ENCODE data around the gene RAMACL. TPM values are rescaled to one million over a fixed set of nuclear protein-coding genes. Genes with fewer than 3 reads are reported as not detected.
A peak's percentile ranks its signal among the peaks of the same experiment; 100 is the strongest.

Gene RAMACL
- total and polyA plus RNA-seq, 12 donors, result 0.20 to 2.4 (median 0.63) TPM

- peaks cover 17 to 68% (median 45%) of the 10 kb centered on the region in 9 donors for H3K4me1 ChIP-seq
- peaks cover 0 to 5% (median 0%) of the 10 kb centered on the region in 7 donors for H3K27me3 ChIP-seq
- intact Hi-C loops (cut with DNase I), result no loop called here
- TF ChIP-seq CTCF (IDR thresholded peaks at IDR 0.05), result no peak
- H3K4me3 ChIP-seq, result no peak overlapping the region
- WGBS, 2 donors, result 96% methylated on average over 11 of the region's 11 CpGs
- H3K9me3 ChIP-seq, result no peaks in the 10 kb centered on the region
- H3K36me3 ChIP-seq, result no peaks in the 10 kb centered on the region
- no peak for DNase-seq
- ATAC-seq, result no peak
- peak overlapping the region in 2 of 10 donors; percentile 24 to 38 for H3K27ac ChIP-seq
Measured at GRCh38 chr6:166632731-166633130, 46.3 kb upstream of the RAMACL start.

- TF ChIP-seq CTCF (IDR thresholded peaks at IDR 0.05), result no peak
- Histone ChIP-seq H3K9me3 (no peaks in the 10 kb centered on the region), H3K27ac (peak overlapping the region in 1 of 10 donors; percentile 97)
Measured at GRCh38 chr6:166630462-166630861, 44.0 kb upstream of the RAMACL start.

GRCh38 chr6:166629628-166630027 lies 43.1 kb upstream of the RAMACL start:
- ATAC-seq (no peak), DNase-seq (no peak)
- Histone ChIP-seq H3K4me1 (peaks cover 5 to 64% (median 36%) of the 10 kb centered on the region in 9 donors), H3K9me3 (no peaks in the 10 kb centered on the region), H3K27ac (peak overlapping the region in 4 of 10 donors; percentile 91 to 97 (median 94)), H3K36me3 (no peaks in the 10 kb centered on the region), H3K27me3 (peaks cover 0 to 14% (median 0%) of the 10 kb centered on the region in 7 donors), H3K4me3 (no peak overlapping the region)
- intact Hi-C loops (cut with DNase I), result loop anchor here in 5 of 10 donors (5.0 to 10.0 kb wide), 3 partner anchors 72 to 145 kb away; no protein-coding TSS in a partner anchor
- 90% methylated on average over 5 of the region's 5 CpGs for WGBS, 2 donors
- no peak for TF ChIP-seq CTCF (IDR thresholded peaks at IDR 0.05)

More at GRCh38 chr6:166630462-166630861, 44.0 kb upstream of the RAMACL start:
- H3K4me1 ChIP-seq, result peaks cover 5 to 57% (median 29%) of the 10 kb centered on the region in 9 donors
- 70 to 71% methylated on average over 6 of the region's 6 CpGs for WGBS, 2 donors
- H3K36me3 ChIP-seq, result no peaks in the 10 kb centered on the region
- ATAC-seq, result no peak
- intact Hi-C loops (cut with DNase I), result no loop called here
- DNase-seq, result no peak
- H3K27me3 ChIP-seq, result peaks cover 0 to 14% (median 0%) of the 10 kb centered on the region in 7 donors
- H3K4me3 ChIP-seq, result no peak overlapping the region

- no peak for TF ChIP-seq CTCF (IDR thresholded peaks at IDR 0.05)
- H3K36me3 ChIP-seq, result no peaks in the 10 kb centered on the region
- no peaks in the 10 kb centered on the region for H3K9me3 ChIP-seq
- peak; percentile 87 for DNase-seq
- WGBS, 2 donors, result 1 to 2% methylated on average over 60 to 61 of the region's 61 CpGs
- intact Hi-C loops (cut with DNase I), result loop anchor here in 6 of 10 donors (1.0 to 10.0 kb wide), 6 partner anchors 63 to 143 kb away; no protein-coding TSS in a partner anchor
- peaks cover 0 to 14% (median 0%) of the 10 kb centered on the region in 7 donors for H3K27me3 ChIP-seq
- H3K4me3 ChIP-seq, result peak overlapping the region; percentile 22 to 92 (median 60)
- peak; percentile 39 to 74 (median 54) for ATAC-seq
- peaks cover 5 to 73% (median 51%) of the 10 kb centered on the region in 9 donors for H3K4me1 ChIP-seq
- peak overlapping the region; percentile 85 to 97 (median 90) for H3K27ac ChIP-seq
Measured at GRCh38 chr6:166627875-166628801, 41.7 kb upstream of the RAMACL start.

Data from heart right ventricle (tissue), 16 donors.